Calu3 (cell line): ENCODE results near the gene ZNF414. TPM values are rescaled to one million over a fixed set of nuclear protein-coding genes. Genes with fewer than 3 reads are reported as not detected.

Experiments
- BruUV-seq: library from RNA; stranded (reverse); fragments of 400-500 nt; replicated peaks from 2 replicates; lab custom pipeline; 2021; lab: Mats Ljungman, UMichigan
- CTCF ChIA-PET: fragments of 300-600 bp; sonication (Branson Sonifier 250); formaldehyde crosslinking; loops from one replicate; lab custom pipeline; 2022; ENCODE audit warnings: antibody characterized with exemption; lab: Charles Lee
- DNase-seq: peaks from one replicate; pipeline ENCODE4 v3.0.0; 2022
- H3K27ac Mint-ChIP-seq: one replicate; pipeline ENCODE4 v1.8.0; 2022; ENCODE audit warnings: mixed read lengths; ENCODE audit not compliant: unreplicated experiment
- H3K27me3 Mint-ChIP-seq: one replicate; pipeline ENCODE4 v1.8.0; 2022; ENCODE audit warnings: mixed read lengths; ENCODE audit not compliant: unreplicated experiment
- H3K36me3 Mint-ChIP-seq: one replicate; pipeline ENCODE4 v1.8.0; 2022; ENCODE audit warnings: mild to moderate bottlenecking, moderate library complexity, mixed read lengths; ENCODE audit not compliant: insufficient read depth, unreplicated experiment
- H3K4me1 Mint-ChIP-seq: one replicate; pipeline ENCODE4 v1.8.0; 2022; ENCODE audit warnings: mild to moderate bottlenecking, low read depth, mixed read lengths; ENCODE audit not compliant: unreplicated experiment
- H3K4me3 Mint-ChIP-seq: one replicate; pipeline ENCODE4 v1.8.0; 2022; ENCODE audit warnings: mild to moderate bottlenecking, low read depth, moderate library complexity, mixed read lengths; ENCODE audit not compliant: unreplicated experiment
- H3K9me3 Mint-ChIP-seq: one replicate; pipeline ENCODE4 v1.8.0; 2022; ENCODE audit warnings: low read depth, mixed read lengths; ENCODE audit not compliant: unreplicated experiment
- CTCF ChIP-seq: fragments of 200-600 bp; IDR thresholded peaks from one replicate; pipeline ENCODE4 v1.8.0; 2022; ENCODE audit warnings: antibody characterized with exemption; ENCODE audit not compliant: unreplicated experiment
- intact Hi-C: fragments of 100-400 bp; cut with micrococcal nuclease; formaldehyde crosslinking; loops from one replicate; pipeline ENCODE4 v1.10.0; 2022; ENCODE audit not compliant: unreplicated experiment
- total RNA-seq: library from RNA; stranded (reverse); gene quantifications from 2 replicates; pipeline ENCODE4 v1.2.3, GENCODE V29; 2022

The ZNF414 gene
- total RNA-seq, 1 experiment from 2014 or later = 8.7 TPM

- TF ChIP-seq CTCF = no peak
- DNase-seq = no peak
- no peaks in the 10 kb centered on the region for H3K27me3 Mint-ChIP-seq
- no TSS peak for BruUV-seq
- no peaks in the 10 kb centered on the region for H3K4me1 Mint-ChIP-seq
- intact Hi-C loops = no loop called here
- H3K9me3 Mint-ChIP-seq = no peaks in the 10 kb centered on the region
- H3K36me3 Mint-ChIP-seq = no peaks in the 10 kb centered on the region
- H3K27ac Mint-ChIP-seq = no peak overlapping the region
- H3K4me3 Mint-ChIP-seq = no peak overlapping the region
- CTCF ChIA-PET = no interaction called here
These were observed 25.7 kb upstream of the ZNF414 start for GRCh38 chr19:8539621-8540149.

GRCh38 chr19:8537099-8537498 is 23.1 kb upstream of the ZNF414 start:
- Mint-ChIP-seq H3K4me3 (no peak overlapping the region), H3K27ac (no peak overlapping the region), H3K9me3 (no peaks in the 10 kb centered on the region), H3K36me3 (no peaks in the 10 kb centered on the region), H3K27me3 (no peaks in the 10 kb centered on the region), H3K4me1 (no peaks in the 10 kb centered on the region)
- TF ChIP-seq CTCF = no peak
- intact Hi-C loops = no loop called here
- no TSS peak for BruUV-seq
- DNase-seq = no peak
- CTCF ChIA-PET = no interaction called here

GRCh38 chr19:8536282-8536681 is 22.3 kb upstream of the ZNF414 start:
- H3K4me3 Mint-ChIP-seq = no peak overlapping the region
- H3K36me3 Mint-ChIP-seq = no peaks in the 10 kb centered on the region
- H3K4me1 Mint-ChIP-seq = no peaks in the 10 kb centered on the region
- no peaks in the 10 kb centered on the region for H3K9me3 Mint-ChIP-seq
- intact Hi-C loops = no loop called here
- no peaks in the 10 kb centered on the region for H3K27me3 Mint-ChIP-seq
- CTCF ChIA-PET = no interaction called here
- peak overlapping the region; percentile 12 for H3K27ac Mint-ChIP-seq
- BruUV-seq = no TSS peak
- DNase-seq = no peak
- TF ChIP-seq CTCF = no peak

- no TSS peak for BruUV-seq
- TF ChIP-seq CTCF = no peak
- no peaks in the 10 kb centered on the region for H3K27me3 Mint-ChIP-seq
- no peak for DNase-seq
- H3K4me3 Mint-ChIP-seq = no peak overlapping the region
- H3K9me3 Mint-ChIP-seq = no peaks in the 10 kb centered on the region
- CTCF ChIA-PET = no interaction called here
- intact Hi-C loops = no loop called here
- H3K27ac Mint-ChIP-seq = no peak overlapping the region
- H3K36me3 Mint-ChIP-seq = peaks cover 4% of the 10 kb centered on the region
- peaks cover 11% of the 10 kb centered on the region for H3K4me1 Mint-ChIP-seq
These were observed 18.3 kb upstream of the ZNF414 start for GRCh38 chr19:8532225-8532624.
